Progenitor cell of endocrine pancreas (in vitro differentiated cells): ENCODE results near the gene KLHL18. TPM values are rescaled to one million over a fixed set of nuclear protein-coding genes. Genes with fewer than 3 reads are reported as not detected.

Source experiments
- DNase-seq: peaks from one replicate; pipeline ENCODE4 v3.0.0; 2021; ENCODE audit warnings: low spot score; ENCODE audit not compliant: unreplicated experiment
- H3K27ac Mint-ChIP-seq: 2 replicates; pipeline ENCODE4 v1.8.0; 2021; ENCODE audit warnings: mild to moderate bottlenecking, moderate library complexity, mixed read lengths
- H3K27me3 Mint-ChIP-seq: 2 replicates; pipeline ENCODE4 v1.8.0; 2021; ENCODE audit warnings: mixed read lengths
- H3K36me3 Mint-ChIP-seq: 2 replicates; pipeline ENCODE4 v1.8.0; 2022; ENCODE audit warnings: mixed read lengths; ENCODE audit not compliant: insufficient read depth
- H3K4me1 Mint-ChIP-seq: 2 replicates; pipeline ENCODE4 v1.8.0; 2021; ENCODE audit warnings: low read depth, mixed read lengths
- H3K4me3 Mint-ChIP-seq: 2 replicates; pipeline ENCODE4 v1.8.0; 2021; ENCODE audit warnings: low read depth, mild to moderate bottlenecking, moderate library complexity, mixed read lengths
- H3K9me3 Mint-ChIP-seq: 2 replicates; pipeline ENCODE4 v1.8.0; 2021; ENCODE audit warnings: low read depth, mixed read lengths
- CTCF ChIP-seq: fragments of 200-600 bp; sonication (generic); IDR thresholded peaks from one replicate; pipeline ENCODE4 v1.5.0; 2021; ENCODE audit warnings: antibody characterized with exemption, mild to moderate bottlenecking; ENCODE audit not compliant: unreplicated experiment
- total RNA-seq: library from RNA; stranded (reverse); gene quantifications from 2 replicates; pipeline ENCODE4 v1.2.1, GENCODE V29; 2021

The KLHL18 gene
- total RNA-seq, 1 donor from 2014 or later, result 33.6 TPM

DNA sequence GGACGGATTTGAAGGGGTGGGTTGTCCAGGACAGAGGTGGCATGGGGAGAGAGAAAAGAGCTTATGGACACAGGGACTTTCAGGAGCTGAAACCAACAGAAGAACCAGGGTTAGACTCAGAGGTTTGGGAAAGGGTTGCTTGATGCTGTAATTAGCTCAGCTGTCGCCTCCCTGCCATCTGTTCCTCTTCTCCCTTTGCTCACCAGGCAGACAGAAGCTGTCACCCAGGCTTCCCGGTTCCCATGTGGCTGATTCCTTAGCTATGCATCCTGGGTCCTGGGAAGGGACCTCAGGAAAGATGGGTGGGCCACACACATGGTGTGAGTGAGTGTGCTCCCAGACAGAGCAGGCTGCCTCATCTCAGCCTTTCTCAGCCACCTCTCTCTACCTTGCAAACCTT is 112.1 kb downstream of the KLHL18 start:
- Mint-ChIP-seq H3K4me3 (no peak overlapping the region), H3K4me1 (peaks cover 28% of the 10 kb centered on the region), H3K27me3 (no peaks in the 10 kb centered on the region), H3K9me3 (no peaks in the 10 kb centered on the region), H3K27ac (peak overlapping the region; percentile 95), H3K36me3 (peaks cover 7% of the 10 kb centered on the region)
- TF ChIP-seq CTCF, result no peak
- DNase-seq, result no peak

Other genes with a start within 250 kb of the KLHL18 start
- 71.4 and 73.9 TPM in 2 replicates for gene SETD2, start 118.8 kb upstream of the KLHL18 start, total RNA-seq
- 14.2 and 16.9 TPM in 2 replicates for gene KIF9, start 145 bp upstream of the KLHL18 start, total RNA-seq
- gene PTPN23, start 98.1 kb downstream of the KLHL18 start, total RNA-seq, result 68.7 and 71.4 TPM in 2 replicates
- 140 TPM in 2 replicates for gene SCAP, start 193.0 kb downstream of the KLHL18 start, total RNA-seq
- gene ELP6, start 230.8 kb downstream of the KLHL18 start, total RNA-seq, result 58.5 and 63.8 TPM in 2 replicates